Globus pallidus (tissue), 1 donor: ENCODE data around the gene BICRA.

Source experiments
- DNase-seq: peaks from one replicate; pipeline ENCODE4 v3.0.0-alpha.2; 2015; ENCODE audit warnings: low spot score

Gene BICRA

GRCh38 chr19:47750752-47751151 lies 141.8 kb downstream of the BICRA start:
- no peak for DNase-seq

- no peak for DNase-seq
These were observed 143.7 kb downstream of the BICRA start for GRCh38 chr19:47752440-47753211.
